M059J (cell line): ENCODE measurements around the gene MYO7A. TPM values are rescaled to one million over a fixed set of nuclear protein-coding genes. Genes with fewer than 3 reads are reported as not detected.
"Not testable (repeated sequence)": the region's sequence is repeated elsewhere in the genome, so short reads cannot be mapped to it uniquely, and the experiment has no call there.

ENCODE experiments used
- DNase-seq: peaks from one replicate; pipeline ENCODE4 v3.0.0-alpha.2; 2012; ENCODE audit warnings: low read depth
- total RNA-seq: library from RNA; depleted of rRNA; stranded (reverse); fragments of >200 nt; shearing (Covaris generic); gene quantifications from 2 replicates; pipeline ENCODE4 v1.2.3, GENCODE V29; 2014

Gene MYO7A
- total RNA-seq, 1 experiment from 2014 or later = not detected

GRCh38 chr11:77093056-77093891 lies 34.8 kb upstream of the MYO7A start:
- DNase-seq = no peak

DNA sequence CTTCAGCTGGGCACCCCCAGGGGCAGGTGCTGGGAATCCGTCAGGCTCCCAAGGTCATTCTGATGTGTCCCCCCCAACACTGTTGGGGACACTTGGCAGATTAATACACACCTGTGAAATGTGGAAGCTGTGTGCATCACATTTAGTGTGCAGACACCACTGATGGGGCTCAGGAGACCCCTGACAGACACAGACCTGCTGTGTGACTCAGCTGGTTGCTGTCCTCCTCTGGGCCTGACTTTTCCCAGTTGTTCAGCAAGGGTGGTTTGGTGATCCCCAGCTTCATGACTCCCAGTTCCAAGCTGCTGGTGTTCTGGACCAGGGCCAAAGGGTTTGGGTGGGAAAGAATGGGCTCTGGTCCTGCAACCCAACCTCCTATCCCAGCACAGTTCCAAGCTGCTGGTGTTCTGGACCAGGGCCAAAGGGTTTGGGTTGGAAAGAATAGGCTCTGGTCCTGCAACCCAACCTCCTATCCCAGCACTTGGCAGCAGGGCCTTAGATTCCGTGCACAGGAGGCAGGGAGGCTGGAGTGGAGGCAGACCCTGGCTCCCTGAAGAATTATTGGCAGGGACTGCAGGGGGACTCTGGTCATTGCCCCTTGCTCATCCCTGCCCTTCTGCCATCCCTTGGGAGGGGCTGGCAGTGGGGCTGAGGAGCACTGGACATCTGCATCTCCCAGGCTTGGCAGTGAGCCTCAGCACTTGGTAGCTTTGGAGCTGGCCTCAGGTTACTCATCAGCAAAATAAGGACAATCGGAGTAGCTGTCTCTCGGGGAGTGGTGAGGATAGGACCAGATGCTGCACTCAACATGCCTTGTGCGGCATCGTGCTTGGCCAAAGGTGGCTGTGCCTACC lies 33.8 kb upstream of the MYO7A start:
- DNase-seq = no peak

- no peak for DNase-seq
Observed at GRCh38 chr11:77094841-77095365, 33.1 kb upstream of the MYO7A start.

DNA sequence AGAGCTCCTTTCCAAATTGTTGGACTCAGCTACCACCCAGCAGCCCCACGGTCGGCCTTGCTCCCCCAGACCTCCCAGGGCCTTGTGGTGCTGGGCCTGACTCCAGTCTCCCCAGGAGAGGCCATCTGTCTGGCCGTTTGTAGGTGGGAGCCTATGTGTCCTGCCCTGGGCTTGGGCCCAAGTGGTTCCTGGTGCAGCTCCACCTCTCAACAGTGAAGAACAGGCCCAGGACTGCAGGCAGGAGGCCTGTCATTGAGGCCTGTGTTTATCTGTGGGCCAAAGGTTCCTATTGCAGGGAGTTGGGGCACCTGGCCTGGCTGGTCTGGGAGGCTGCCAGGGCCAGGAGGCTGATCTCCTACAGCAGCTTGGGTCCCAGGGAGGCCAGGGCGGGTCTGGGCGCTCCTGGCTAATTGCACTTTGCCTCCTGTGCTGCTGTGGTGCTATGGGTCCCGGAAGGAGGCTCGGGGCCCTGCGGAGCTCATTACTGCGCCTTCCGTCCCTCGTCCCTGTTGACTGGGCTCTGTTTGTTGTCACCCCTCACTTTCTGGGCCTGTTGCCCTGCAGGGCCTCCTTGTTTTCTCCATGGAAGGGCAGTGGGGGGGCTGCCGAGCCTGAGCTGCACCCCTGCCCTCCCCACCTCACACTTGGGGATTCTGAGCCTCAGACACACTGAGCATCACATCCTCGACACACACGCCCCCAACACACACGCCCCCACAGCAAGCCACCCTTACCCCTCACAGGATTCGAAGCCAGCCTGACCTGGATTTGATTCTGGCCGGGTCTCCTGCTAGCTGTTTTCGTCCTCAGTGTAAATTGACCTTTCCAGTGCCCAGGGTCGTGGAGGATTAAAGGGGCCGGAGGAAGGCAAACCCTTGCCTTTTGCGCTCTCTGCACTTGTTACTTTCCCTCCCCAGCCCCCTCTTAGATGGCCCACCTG lies 32.2 kb upstream of the MYO7A start:
- no peak for DNase-seq

DNA sequence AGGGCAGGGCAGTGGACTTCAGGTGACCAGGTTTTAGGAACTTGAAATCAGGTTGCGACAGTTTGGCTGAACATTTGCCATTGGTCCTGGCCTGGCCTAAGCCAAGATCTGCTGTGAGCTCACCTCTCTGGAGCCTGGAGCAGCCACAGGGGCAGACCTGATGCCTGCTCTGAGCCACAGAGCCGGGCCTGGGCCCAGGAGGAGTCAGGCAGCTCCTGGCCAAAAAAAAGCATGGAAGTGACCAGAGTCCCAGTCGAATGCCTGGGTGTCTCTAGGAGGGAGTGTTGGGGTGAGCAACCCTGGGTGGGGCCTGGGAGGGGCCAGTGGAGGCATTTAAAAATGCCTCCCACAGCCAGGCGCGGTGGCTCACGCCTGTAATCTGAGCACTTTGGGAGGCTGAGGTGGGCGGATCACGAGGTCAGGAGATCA lies 31.4 kb upstream of the MYO7A start:
- no peak for DNase-seq

- not testable (repeated sequence) for DNase-seq
Observed at GRCh38 chr11:77097180-77097579, 30.9 kb upstream of the MYO7A start.

DNA sequence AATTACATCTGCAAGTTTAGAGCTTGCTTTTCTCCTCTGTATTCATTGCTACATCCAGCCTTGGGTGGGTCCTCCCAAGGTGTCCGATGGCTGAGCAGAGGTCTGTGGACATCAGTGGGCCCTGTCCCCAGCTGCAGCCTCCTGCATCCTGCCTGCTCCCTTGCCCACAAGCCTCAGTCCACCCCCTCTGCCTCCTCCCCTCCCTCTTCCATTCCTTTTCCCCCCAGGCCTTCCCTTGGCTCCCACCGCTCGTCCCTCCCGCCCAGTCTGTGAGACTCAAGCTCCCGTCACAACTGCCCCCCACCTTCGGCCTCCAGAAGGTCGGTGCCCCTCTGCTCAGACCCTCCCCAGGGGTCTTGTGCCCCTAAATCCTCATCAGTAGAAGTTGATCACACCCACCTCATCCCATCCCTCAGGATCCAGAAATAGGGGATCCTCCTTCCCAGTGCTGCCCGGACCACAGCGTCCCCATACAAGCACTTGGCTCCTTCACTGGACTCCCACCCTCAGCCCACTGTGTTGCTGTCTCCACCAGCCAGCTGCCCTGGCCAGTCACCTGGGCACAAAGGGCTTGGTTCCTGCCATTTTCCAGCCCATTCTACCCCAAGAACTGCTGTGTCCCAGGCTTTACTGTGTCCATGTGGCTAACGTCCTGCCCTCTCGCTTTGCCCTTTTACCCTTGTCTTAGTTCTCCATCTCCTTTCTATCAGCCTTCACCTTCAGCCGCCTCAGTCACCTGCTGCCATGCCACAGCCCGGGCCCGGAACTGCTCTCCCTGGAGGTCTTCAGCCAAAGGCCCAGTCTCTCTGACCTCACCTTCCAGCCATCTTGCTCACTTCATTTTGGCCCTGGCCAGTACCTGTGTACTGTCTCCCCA lies 27.6 kb upstream of the MYO7A start:
- no peak for DNase-seq

DNA sequence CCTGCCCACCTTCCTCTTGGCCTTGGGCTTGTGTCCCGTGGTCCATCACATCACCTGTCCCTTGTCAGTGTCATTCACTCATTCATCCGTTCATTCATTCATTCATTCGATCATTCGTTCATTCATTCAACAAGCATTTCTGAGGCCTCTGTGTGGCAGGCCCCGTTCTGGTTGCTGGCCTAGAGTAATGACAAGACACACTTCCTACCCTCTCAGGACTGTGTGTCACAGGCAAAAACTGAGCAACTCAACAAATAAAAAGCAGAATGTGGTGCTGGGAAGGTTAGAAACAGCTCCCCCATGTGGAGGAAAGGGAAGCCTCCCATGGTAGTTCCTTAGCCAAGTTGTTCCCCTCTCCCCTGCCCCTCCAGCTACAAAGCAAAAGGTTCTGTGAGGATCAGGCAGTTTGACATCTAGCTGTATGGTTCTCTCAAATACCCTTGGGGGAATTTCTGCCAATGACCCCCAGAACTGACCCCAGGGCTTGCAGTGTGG lies 27.0 kb upstream of the MYO7A start:
- no peak for DNase-seq

- no peak for DNase-seq
Observed at GRCh38 chr11:77102246-77103210, 25.5 kb upstream of the MYO7A start, which contains the start of gene OMP. OMP (plus strand) TSS chr11:77102840; CDS start chr11:77102840, 0 bp downstream.

DNA sequence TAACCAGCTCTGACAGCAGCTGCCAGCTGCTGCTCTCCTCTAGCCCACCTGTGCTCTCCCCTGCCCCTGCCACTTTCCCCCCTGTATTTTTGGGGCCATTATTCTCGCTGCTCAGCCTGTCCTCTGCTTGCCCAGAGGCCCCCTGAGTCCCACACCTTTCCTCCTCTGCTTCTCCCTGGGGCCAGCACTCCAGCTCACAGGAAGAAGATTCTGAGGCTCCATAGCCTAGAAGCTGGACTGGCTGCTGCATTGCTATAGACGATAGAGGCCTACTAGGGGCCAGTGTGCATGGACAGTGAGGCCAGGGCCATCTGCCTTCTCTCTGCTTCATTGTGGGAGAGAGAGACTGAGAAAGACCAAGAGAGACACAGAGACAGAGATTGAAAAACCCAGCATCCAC lies 24.7 kb upstream of the MYO7A start:
- DNase-seq = no peak

- no peak for DNase-seq
Observed at GRCh38 chr11:77104727-77105126, 23.3 kb upstream of the MYO7A start.

DNA sequence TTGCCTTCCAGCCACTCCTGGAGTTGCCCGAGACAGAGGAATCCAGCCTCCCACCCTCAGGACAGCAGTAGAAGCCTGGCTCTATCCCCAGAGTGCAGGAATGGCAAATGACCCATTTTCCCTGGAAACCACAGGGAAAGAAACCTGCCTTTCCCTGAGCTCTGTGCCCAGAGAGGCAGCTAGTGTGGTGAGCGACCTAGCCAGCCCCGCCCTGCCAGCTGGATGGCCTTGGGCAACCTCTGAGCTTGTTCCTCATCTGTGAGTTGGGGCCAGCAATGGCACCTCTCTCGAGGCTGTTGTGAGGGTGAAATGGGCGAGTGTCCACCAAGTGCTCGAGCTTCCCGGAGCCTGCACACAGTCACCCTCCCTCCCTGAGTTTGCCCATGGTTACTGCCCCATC lies 21.7 kb upstream of the MYO7A start:
- peak; percentile 82 for DNase-seq

DNA sequence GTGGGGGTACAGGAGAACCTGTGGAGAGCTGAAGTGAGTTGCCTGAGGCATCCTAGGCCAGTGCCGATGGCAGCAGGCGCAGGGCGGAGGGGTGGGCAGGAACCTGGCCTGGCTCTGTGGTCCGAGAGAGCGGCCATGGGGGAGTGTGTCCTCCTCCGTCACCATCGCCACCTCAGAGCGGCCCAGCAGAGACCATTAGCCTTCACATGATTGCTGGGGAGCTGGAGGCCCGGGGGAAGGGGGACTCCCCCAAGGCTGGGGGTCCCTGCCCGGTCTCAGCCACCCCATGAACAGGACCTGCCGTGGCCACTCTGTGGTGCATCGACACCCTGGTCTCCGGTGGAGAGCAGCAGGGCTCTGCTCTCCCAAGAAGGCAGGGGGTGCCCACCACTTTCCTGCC lies 21.3 kb upstream of the MYO7A start:
- DNase-seq = no peak

GRCh38 chr11:77107950-77108349 lies 20.1 kb upstream of the MYO7A start:
- peak; percentile 99 for DNase-seq

GRCh38 chr11:77108436-77108835 lies 19.6 kb upstream of the MYO7A start:
- DNase-seq = no peak

DNA sequence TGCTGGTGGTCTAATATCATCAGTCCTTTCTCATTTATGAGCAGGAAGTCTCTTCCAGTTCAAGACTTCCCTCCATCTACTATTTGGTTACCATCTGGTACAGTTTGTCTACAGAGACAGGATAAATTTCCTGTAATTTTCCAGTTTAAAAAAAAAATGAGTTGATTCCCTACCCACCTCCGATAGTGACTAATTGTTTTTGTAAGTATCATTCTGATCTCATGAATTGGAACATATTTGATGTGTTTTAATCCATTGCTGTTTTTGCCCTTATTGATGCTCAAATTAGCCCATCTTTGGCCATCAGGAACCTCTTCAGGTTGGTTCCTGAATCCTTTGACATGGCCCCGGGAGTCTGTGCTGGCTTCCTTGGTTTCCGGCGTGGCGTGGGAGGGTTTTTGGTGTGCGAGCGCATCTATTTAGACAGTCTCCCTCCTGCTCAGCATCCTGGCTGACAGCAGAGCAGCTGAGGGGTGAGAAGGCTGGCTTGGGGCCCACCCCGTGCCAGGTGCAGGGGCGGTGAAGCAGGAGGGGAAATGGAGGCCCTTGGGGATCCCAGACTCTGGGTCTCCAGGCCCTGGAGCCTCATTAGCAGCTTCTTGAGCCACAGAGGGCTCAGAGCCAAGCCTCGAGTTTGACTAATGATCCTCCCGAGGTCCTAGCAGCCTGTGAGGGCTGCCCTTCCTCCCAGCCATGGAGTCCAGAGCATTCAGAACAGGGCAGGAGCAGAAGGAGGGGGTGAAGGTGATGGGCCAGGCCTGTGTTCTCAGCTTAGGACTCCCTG lies 18.6 kb upstream of the MYO7A start:
- peak; percentile 78 for DNase-seq

DNA sequence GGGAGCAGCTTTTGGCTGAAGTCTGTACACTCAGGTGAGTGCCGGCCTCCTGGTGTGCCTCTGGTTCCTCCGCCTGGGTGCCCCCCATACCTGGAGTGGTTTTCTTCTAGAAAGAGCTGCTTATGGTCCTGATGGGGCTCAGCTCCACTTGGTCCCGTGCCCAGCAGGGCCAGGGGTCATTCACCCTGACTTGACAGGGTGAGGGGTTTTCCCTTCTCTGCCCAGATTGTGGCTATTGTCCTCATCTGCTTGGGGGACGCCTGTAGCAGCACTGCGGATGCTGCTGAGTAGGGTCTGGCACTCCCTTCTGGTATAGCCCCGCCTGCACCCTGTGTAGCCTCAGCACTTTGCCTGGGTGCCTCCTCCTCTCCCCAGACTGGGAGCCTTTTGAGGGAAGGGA lies 17.2 kb upstream of the MYO7A start:
- no peak for DNase-seq

- peak; percentile 58 for DNase-seq
Observed at GRCh38 chr11:77111277-77111676, 16.8 kb upstream of the MYO7A start.
